Endothelial cell of umbilical vein (primary cell): ENCODE data around the gene IL13RA1. TPM values are rescaled to one million over a fixed set of nuclear protein-coding genes. Genes with fewer than 3 reads are reported as not detected.
"Not testable (repeated sequence)": the region's sequence is repeated elsewhere in the genome, so short reads cannot be mapped to it uniquely, and the experiment has no call there.

ENCODE experiments used
- BruUV-seq: library from RNA; stranded (reverse); fragments of 400-500 nt; replicated peaks from 2 replicates; lab custom pipeline; 2021; lab: Mats Ljungman, UMichigan
- CTCF ChIA-PET: fragments of 300-600, 350-600 bp; sonication (Branson Sonifier 250); formaldehyde crosslinking; loops from one replicate; lab custom pipeline; 2021; ENCODE audit warnings: antibody characterized with exemption, inconsistent platforms; lab: Charles Lee
- POLR2A ChIA-PET: fragments of 300-600, 350-600 bp; sonication (Branson Sonifier 250); formaldehyde crosslinking; loops from one replicate; lab custom pipeline; 2021; ENCODE audit warnings: antibody characterized with exemption, inconsistent platforms; lab: Charles Lee
- DNase-seq: peaks from one replicate; pipeline ENCODE4 v3.0.0-alpha.2; 2011; ENCODE audit warnings: low read depth, low spot score
- FAIRE-seq: peaks from 2 replicates; lab custom pipeline; 2011; peaks lifted over from hg19 to GRCh38; lab: Jason Lieb, UNC
- H2AFZ ChIP-seq: 2 replicates; pipeline ENCODE4 v1.6.0; 2012; ENCODE audit warnings: low read depth, low read length, control low read depth, inconsistent platforms
- H3K27ac ChIP-seq: 2 replicates; pipeline ENCODE4 v1.5.1; 2011; ENCODE audit warnings: low read depth, mild to moderate bottlenecking, control low read depth, low read length, moderate library complexity; ENCODE audit not compliant: insufficient read depth
- H3K27me3 ChIP-seq, 2 experiments: 2 replicates each; pipeline versions ENCODE4 v1.6.0 to v1.6.1; 2011; ENCODE audit warnings: low read length in 2 of 2, mixed read lengths in 1 of 2; ENCODE audit not compliant: control insufficient read depth in 2 of 2, insufficient read depth in 2 of 2
- H3K36me3 ChIP-seq, 2 experiments: 2 replicates in 1 of 2; 3 replicates in 1 of 2; pipeline ENCODE4 v1.5.1; 2011; ENCODE audit warnings: low read length in 2 of 2, mild to moderate bottlenecking in 1 of 2, moderate library complexity in 1 of 2; ENCODE audit not compliant: control insufficient read depth in 2 of 2, insufficient read depth in 2 of 2; ENCODE audit errors: extremely low read depth in 1 of 2
- H3K4me1 ChIP-seq: 3 replicates; pipeline ENCODE4 v1.5.1; 2011; ENCODE audit warnings: mild to moderate bottlenecking, low read length; ENCODE audit not compliant: control insufficient read depth, insufficient read depth; ENCODE audit errors: extremely low read depth
- H3K4me2 ChIP-seq: 2 replicates; pipeline ENCODE4 v1.6.1; 2011; ENCODE audit warnings: low read length, control low read depth, mixed read lengths; ENCODE audit not compliant: insufficient read depth
- H3K4me3 ChIP-seq, 3 experiments: fragments of 200-600 bp in 1 of 3; sonication (generic), shearing (Covaris generic) in 1 of 3; replicated peaks in 1 of 3; 2 replicates each; pipeline ENCODE4 v1.5.1; 2011 to 2016; ENCODE audit warnings: control low read depth in 3 of 3, low read length in 3 of 3, mild to moderate bottlenecking in 2 of 3, inconsistent platforms in 1 of 3, low read depth in 1 of 3, moderate library complexity in 1 of 3; ENCODE audit not compliant: insufficient read depth in 1 of 3
- H3K79me2 ChIP-seq: 2 replicates; pipeline ENCODE4 v1.6.0; 2012; ENCODE audit warnings: low read length, inconsistent platforms; ENCODE audit not compliant: control insufficient read depth, insufficient read depth
- H3K9ac ChIP-seq: replicated peaks from 2 replicates; pipeline ENCODE3; 2011; ENCODE audit warnings: low read length, control low read depth; ENCODE audit not compliant: insufficient read depth; ENCODE audit errors: extremely low read depth
- H3K9me1 ChIP-seq: replicated peaks from 3 replicates; pipeline ENCODE4 v1.6.0; 2011; ENCODE audit warnings: mild to moderate bottlenecking, low read length; ENCODE audit not compliant: control insufficient read depth, insufficient read depth; ENCODE audit errors: extremely low read depth
- H3K9me3 ChIP-seq: replicated peaks from 2 replicates; pipeline ENCODE4 v1.5.1; 2012; ENCODE audit warnings: low read length, inconsistent platforms; ENCODE audit not compliant: control insufficient read depth, insufficient read depth
- H4K20me1 ChIP-seq: replicated peaks from 2 replicates; pipeline ENCODE3; 2011; ENCODE audit warnings: mild to moderate bottlenecking, low read length; ENCODE audit not compliant: control insufficient read depth, insufficient read depth; ENCODE audit errors: extremely low read depth
- EZH2 ChIP-seq: IDR thresholded peaks from 2 replicates; pipeline ENCODE4 v1.6.1; 2012; ENCODE audit warnings: borderline replicate concordance, low read depth, mild to moderate bottlenecking, moderate library complexity, low read length, inconsistent platforms; ENCODE audit not compliant: severe bottlenecking
- FOS ChIP-seq: IDR thresholded peaks from 2 replicates; pipeline ENCODE4 v1.6.1; 2011; ENCODE audit warnings: mild to moderate bottlenecking, low read length, moderate library complexity, borderline replicate concordance; ENCODE audit not compliant: insufficient read depth
- MYC ChIP-seq: IDR thresholded peaks from one replicate; pipeline ENCODE4 v1.6.1; 2011; ENCODE audit warnings: mild to moderate bottlenecking, low read depth, low read length
- dilution Hi-C: fragments of 300-500 bp; cut with MboI; formaldehyde crosslinking; loops from one replicate; pipeline ENCODE4 v1.15.0; 2019; ENCODE audit warnings: low sequenced_read_pairs; ENCODE audit not compliant: extremely low pct_ligation_motif_present
- intact Hi-C: fragments of 100-400 bp; cut with micrococcal nuclease; formaldehyde crosslinking; loops from one replicate; pipeline ENCODE4 v1.10.0; 2022
- polyA plus RNA-seq, 4 experiments: library from polyadenylated mRNA; depleted of rRNA in 3 of 4; stranded (reverse) in 3 of 4; unstranded in 1 of 4; fragments of >200 nt; gene quantifications; 2 replicates each; pipeline versions ENCODE4 v1.2.1 to v1.2.3, GENCODE V29; 2011 to 2012; ENCODE audit warnings: missing spikeins in 1 of 4
- total RNA-seq: library from RNA; stranded (reverse); gene quantifications from 2 replicates; pipeline ENCODE4 v1.2.3, GENCODE V29; 2021
- TF ChIP-seq, protein P1 (sequence below): IDR thresholded peaks from 2 replicates; pipeline ENCODE4 v1.6.1; 2011; ENCODE audit not compliant: insufficient read depth, insufficient read length
- TF ChIP-seq, protein P2 (sequence below), 2 donors: IDR thresholded peaks; 1 replicate in 1 of 2; 2 replicates in 1 of 2; pipeline ENCODE4 v1.5.1; 2011; ENCODE audit warnings: low read length in 2 of 2, mild to moderate bottlenecking in 2 of 2, moderate library complexity in 2 of 2, control low read depth in 1 of 2, inconsistent platforms in 1 of 2, low read depth in 1 of 2; ENCODE audit not compliant: insufficient read depth in 1 of 2; ENCODE audit errors: extremely low read depth in 1 of 2

Gene IL13RA1
- total and polyA plus RNA-seq, 2 donors (not counting 3 experiments of a cell fraction or from before 2014, with no cell fraction given) = 40.7 to 61.9 TPM

DNA sequence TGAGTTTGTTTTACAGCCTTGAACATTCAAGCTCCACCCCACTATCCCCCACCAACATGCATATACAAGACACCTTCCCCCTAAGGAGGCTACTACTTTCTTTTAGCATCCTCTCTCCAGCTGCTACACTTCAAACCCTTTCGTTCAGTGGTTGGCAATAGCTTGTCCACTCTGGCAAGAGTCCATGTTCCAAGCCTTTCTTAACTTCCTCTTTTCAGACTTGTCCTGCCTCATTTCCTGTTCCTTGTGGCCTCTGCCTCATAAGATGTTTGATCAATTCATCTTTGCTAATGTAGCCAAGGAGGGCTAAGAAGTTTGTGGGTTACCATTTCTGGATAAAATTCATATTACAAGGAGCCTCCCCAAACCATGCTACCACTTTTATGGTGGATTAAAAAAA is 75.5 kb downstream of the IL13RA1 start:
- POLR2A ChIA-PET = interaction anchor here (1.1 kb wide), 1 partner anchor 73 kb away, joined by 3 read pairs; no protein-coding TSS in a partner anchor
- dilution Hi-C loops (no loop called here), intact Hi-C loops (loop anchor here (2.0 to 10.0 kb wide), 2 partner anchors 72 to 348 kb away; no protein-coding TSS in a partner anchor)
- Histone ChIP-seq H3K4me3 (no peak overlapping the region), H3K4me2 (no peak overlapping the region), H2AFZ (no peak overlapping the region), H3K4me1 (peaks cover 10% of the 10 kb centered on the region), H3K27ac (no peak overlapping the region), H3K9me3 (no peaks in the 10 kb centered on the region), H3K79me2 (no peaks in the 10 kb centered on the region), H3K36me3 (no peaks in the 10 kb centered on the region), H4K20me1 (no peaks in the 10 kb centered on the region), H3K27me3 (no peaks in the 10 kb centered on the region), H3K9ac (no peak overlapping the region), H3K9me1 (no peaks in the 10 kb centered on the region)
- DNase-seq (peak; percentile 44), FAIRE-seq (peak; percentile 81)
- CTCF ChIA-PET = interaction anchor here (0.9 to 1.4 kb wide), 2 partner anchors 159 to 168 kb away, joined by 4 read pairs; no protein-coding TSS in a partner anchor
- no peak for TF ChIP-seq FOS
- TF ChIP-seq EZH2 = no peak
- TF ChIP-seq, protein P1, sequence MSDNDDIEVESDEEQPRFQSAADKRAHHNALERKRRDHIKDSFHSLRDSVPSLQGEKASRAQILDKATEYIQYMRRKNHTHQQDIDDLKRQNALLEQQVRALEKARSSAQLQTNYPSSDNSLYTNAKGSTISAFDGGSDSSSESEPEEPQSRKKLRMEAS = no peak
- no peak for TF ChIP-seq MYC
- BruUV-seq = no TSS peak

- peak; percentile 50 for DNase-seq
- no peak overlapping the region for H3K9ac ChIP-seq
- H3K4me2 ChIP-seq = no peak overlapping the region
- H3K36me3 ChIP-seq = no peaks in the 10 kb centered on the region
- H3K27ac ChIP-seq = no peak overlapping the region
- POLR2A ChIA-PET = no interaction called here
- H2AFZ ChIP-seq = no peak overlapping the region
- H3K9me1 ChIP-seq = no peaks in the 10 kb centered on the region
- H3K4me1 ChIP-seq = peaks cover 10% of the 10 kb centered on the region
- intact Hi-C loops = loop anchor here (1.0 to 10.0 kb wide), 5 partner anchors 45 to 353 kb away; no protein-coding TSS in a partner anchor
- H3K9me3 ChIP-seq = no peaks in the 10 kb centered on the region
- H4K20me1 ChIP-seq = no peaks in the 10 kb centered on the region
- no peak overlapping the region for H3K4me3 ChIP-seq
- BruUV-seq = no TSS peak
- CTCF ChIA-PET = interaction anchor here (0.6 to 3.2 kb wide), 25 partner anchors 14 to 348 kb away, joined by 3 to 80 read pairs (median 6); no protein-coding TSS in a partner anchor
- FAIRE-seq = peak; percentile 92
- TF ChIP-seq MYC = no peak
- TF ChIP-seq, protein P2, sequence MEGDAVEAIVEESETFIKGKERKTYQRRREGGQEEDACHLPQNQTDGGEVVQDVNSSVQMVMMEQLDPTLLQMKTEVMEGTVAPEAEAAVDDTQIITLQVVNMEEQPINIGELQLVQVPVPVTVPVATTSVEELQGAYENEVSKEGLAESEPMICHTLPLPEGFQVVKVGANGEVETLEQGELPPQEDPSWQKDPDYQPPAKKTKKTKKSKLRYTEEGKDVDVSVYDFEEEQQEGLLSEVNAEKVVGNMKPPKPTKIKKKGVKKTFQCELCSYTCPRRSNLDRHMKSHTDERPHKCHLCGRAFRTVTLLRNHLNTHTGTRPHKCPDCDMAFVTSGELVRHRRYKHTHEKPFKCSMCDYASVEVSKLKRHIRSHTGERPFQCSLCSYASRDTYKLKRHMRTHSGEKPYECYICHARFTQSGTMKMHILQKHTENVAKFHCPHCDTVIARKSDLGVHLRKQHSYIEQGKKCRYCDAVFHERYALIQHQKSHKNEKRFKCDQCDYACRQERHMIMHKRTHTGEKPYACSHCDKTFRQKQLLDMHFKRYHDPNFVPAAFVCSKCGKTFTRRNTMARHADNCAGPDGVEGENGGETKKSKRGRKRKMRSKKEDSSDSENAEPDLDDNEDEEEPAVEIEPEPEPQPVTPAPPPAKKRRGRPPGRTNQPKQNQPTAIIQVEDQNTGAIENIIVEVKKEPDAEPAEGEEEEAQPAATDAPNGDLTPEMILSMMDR (IDR thresholded peaks at IDR 0.05; ENCODE audit: extremely low read depth in 1 of 2, insufficient read depth in 1 of 2, low read depth in 1 of 2, low read length in 2 of 2) = peak; percentile 49 to 59
- dilution Hi-C loops = no loop called here
- H3K79me2 ChIP-seq = no peaks in the 10 kb centered on the region
- no peaks in the 10 kb centered on the region for H3K27me3 ChIP-seq
Observed at GRCh38 chrX:118807151-118808017, 80.0 kb downstream of the IL13RA1 start.

- POLR2A ChIA-PET, intact Hi-C loops: not testable (repeated sequence)
Observed at GRCh38 chrX:118817257-118817656, 89.9 kb downstream of the IL13RA1 start.

More at GRCh38 chrX:118817257-118817656, 89.9 kb downstream of the IL13RA1 start:
- H3K27me3 ChIP-seq, H3K4me3 ChIP-seq, H3K9me1 ChIP-seq, CTCF ChIA-PET, H3K36me3 ChIP-seq, H3K4me2 ChIP-seq, H4K20me1 ChIP-seq, H3K79me2 ChIP-seq, H3K9ac ChIP-seq, BruUV-seq, H3K4me1 ChIP-seq, H3K9me3 ChIP-seq, H2AFZ ChIP-seq, dilution Hi-C loops, DNase-seq, FAIRE-seq, H3K27ac ChIP-seq: not testable (repeated sequence)
